GM21619 (cell line): ENCODE results near the gene DLL1.

Source experiments
- ATAC-seq: cut with Tn5 transposase; IDR thresholded peaks from one replicate; pipeline ENCODE4 v1.9.1; 2021; ENCODE audit not compliant: unreplicated experiment

Gene DLL1

GRCh38 chr6:170283212-170284081, 7.4 kb downstream of the DLL1 start:
- ATAC-seq: no peak

GRCh38 chr6:170282512-170283158, 8.2 kb downstream of the DLL1 start:
- no peak for ATAC-seq

GRCh38 chr6:170281331-170282292, 9.3 kb downstream of the DLL1 start:
- no peak for ATAC-seq

GRCh38 chr6:170280689-170281045, 10.2 kb downstream of the DLL1 start:
- ATAC-seq: no peak

- ATAC-seq: peak; percentile 67
These were observed 10.7 kb downstream of the DLL1 start for GRCh38 chr6:170279977-170280688.

DNA sequence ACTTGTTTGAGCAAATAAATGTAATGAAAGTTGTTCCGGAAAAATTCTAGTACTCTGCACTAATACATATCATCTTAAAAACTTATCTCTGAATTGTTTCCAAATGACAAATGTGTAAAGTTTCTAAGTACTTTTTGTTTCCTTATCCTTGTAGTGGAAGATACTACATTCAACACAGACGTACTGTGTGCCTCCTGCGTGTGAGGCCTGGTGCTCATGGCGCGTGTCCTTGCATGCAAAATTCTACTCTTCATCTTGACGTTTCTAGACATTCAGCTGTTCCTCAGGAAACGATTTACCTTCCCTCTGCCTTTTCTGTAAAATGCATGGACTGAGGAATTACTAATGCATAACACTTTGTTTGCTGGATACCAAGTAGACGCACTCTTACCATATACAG, 11.5 kb downstream of the DLL1 start:
- ATAC-seq: no peak

DNA sequence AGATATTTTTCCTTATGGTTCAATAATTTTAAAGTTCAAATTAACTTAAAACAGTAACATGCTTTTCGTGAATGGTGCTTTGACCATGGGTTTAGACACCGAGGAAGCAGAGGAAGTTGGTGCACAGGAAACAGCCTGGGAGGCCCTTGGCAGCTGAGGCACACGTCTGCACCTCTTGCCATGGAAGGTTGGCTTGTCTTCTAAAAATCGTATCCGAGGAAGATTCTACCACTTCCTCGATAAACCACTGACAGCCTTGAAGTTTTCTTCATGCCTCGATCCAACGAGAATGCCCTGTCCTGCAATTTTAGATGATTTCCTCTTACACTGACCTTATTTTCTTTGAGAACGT, 12.2 kb downstream of the DLL1 start:
- ATAC-seq: no peak

DNA sequence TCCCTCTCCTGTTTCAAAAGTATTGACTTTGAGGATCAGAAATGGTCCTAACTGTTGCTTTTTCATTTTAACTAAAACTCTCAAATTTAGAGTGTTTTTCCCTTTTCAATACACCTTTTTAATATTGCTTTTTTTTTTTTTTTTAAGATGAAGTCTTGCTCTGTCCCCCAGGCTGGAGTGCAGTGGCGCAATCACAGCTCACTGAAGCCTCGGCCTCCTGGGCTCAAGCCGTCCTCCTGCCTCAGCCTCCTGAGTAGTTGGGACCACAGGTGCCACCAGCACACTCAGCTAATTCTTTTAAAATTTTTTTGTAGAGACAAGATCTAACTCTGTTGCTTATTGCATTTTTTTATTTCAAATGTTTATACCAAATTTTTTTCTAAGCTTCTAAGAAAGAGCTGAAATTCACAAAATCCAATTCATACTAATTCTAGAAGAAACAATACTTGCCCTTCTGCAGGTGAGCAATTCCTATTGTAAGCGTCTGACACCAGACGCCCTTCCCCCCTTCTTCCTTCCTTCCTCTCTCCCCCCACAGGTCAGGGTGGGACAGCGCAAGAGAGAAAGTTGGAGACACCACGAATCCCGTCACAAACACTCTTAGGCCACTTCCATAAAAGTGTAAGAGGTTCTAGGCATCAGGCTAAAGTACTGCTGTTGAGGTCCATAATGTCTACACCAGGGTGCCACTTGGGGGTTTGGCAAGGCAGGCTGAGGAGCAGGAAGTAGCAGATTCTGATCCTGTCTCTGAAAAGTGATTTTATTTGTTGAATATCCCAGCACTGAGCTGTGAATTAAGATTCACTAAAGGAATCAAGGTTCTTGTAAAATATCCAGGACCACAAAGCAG, 12.8 kb downstream of the DLL1 start:
- no peak for ATAC-seq

DNA sequence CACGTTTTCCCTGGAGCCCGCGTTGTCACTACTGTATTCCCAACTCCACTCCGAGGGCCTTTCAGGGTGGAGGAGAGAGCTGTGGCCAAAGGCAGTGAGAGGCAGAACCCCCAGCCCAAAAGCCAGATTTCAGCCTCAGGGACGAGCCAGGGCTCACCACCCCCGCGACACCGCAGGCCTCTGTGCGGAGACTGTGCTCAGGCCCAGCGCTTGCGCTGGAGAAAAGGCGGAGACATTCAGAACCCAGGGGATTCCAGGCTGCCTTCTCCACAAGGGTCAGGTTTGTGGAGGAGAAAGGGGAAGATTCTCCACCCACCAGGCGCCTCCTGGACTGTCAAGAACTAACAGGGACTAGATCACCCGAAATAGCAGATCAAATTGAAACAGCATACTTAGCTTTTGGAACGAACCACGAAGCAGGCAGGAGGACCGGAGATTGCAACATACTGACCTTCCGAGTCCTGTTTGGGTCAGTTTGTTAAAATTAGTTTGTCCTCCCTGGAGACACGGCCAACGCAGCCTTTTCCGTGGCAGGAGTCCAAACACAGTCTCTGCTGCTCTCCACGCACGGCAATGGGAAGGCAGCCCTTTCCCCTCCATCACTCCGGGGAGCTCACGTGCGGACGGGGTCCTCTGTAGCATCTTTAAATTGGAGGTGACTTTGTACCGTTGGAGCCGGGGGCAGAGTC, 14.4 kb downstream of the DLL1 start:
- no peak for ATAC-seq

DNA sequence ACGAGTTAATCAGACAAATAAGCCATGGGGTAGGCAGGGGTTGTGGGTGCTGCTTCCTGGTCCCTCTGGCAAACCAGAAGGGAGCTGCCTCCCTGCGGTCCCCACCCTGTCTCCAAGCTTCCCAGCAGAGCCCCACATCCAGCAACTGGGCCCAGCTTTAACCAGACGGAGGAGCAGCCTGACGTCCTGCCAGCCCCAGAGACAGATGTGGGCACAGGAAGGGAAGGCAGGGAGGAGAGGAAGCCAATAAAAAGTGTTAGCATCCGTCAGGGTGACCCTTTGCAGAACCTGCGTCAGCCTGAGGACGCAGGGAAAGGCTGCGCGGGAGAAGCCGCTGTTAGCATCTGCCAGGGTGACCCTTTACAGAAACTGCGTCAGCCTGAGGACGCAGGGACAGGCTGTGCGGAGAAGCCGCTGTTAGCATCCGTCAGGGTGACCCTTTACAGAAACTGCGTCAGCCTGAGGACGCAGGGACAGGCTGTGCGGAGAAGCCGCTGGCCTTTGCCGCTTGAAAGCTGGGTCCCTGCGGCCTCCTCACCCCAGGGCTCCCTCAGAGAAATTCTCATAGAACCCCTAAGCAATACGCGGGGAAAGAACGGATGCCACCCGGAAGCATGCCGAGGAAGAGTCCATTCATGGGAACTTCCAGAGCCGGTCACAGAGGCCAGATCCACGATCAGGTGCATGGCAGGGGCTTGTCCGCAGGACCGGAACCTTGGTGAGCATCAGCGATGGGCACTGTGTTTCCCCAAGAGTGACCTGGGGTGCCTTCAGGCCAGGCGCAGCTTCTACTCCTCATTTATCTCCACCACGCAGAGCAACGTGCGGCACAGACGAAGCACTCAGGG, 15.9 kb downstream of the DLL1 start:
- ATAC-seq: no peak

- no peak for ATAC-seq
These were observed 17.2 kb downstream of the DLL1 start for GRCh38 chr6:170273681-170274080.

DNA sequence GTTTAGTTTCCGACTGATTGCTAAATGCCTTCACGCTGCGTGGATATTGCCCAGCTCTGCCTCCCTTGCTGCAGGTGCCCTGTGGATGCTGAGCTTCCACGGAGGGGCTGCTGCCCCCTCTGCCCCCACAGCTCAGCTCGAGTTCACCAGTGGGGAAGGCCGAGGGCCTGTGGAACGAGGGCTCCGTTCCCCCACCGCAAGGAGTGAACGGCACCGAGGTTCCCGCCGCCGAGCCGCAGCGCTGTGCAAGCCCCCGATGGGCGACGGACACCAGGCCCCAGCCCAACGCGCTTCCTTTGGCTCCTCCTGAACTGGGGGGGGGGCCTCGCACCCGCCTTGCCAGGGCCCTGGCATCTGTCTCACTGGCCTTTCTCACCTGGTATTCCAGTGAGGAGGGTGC, 17.7 kb downstream of the DLL1 start:
- no peak for ATAC-seq

DNA sequence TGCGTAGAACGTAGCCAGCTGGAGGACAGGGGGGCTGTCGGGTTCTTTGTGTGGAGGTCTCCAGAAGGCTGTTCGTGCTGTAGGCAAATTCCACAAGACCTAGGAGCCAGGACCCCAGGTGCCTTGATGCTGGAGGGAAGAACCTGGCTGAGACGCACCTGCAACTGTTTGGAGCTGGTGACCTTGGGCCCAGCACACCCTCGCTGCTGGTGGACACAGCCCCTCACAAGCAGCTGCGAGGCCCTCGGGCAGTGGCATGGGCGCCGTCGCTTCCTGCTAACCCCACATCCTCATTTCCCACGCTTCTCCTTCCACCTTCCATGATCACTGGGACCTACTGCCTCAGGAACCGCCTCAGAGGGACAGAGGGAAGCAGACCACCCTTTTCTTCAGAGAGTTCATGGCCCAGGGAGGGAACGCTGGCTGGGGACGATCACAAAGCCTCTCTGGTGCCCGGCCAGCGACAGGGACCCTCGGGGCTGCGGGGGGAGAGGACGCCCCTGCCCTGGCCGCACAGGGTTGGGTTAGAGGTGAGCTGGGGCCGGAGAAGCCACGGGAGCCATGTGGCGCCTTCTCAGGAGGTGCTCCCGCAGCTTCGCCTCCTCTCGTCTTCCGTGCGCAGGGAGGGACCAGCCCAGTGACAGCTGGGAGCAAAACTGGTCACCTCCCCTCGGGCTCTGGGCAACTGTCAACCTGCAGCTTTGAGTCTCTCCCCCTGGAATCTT, 18.4 kb downstream of the DLL1 start:
- ATAC-seq: no peak

DNA sequence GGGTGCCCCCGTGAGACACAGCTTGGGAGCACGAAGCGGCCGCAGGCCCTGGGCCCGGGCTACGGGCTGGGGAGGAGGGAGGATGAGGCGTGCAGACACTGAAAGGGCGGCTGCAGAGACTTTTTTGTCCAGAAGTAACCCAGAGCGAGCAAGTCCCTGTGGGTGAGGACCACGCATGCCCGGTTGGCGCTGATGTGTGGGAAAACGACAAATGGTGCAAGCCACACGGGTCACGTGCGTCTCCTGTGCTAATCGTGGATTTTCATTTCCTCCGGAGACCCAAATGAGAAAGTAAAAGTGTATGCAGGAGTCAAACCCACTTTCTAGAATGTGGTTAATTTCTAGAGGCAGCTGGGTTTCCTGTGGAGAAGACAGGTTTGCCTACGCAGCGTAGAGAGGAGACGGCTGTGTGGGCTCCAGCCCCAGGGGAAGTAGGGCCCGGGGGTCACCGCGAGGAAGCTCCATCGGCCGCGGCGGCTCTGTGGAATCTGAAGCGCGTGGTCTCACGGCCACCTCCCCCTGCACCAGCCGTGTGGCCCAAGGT, 19.0 kb downstream of the DLL1 start:
- peak; percentile 97 for ATAC-seq

- ATAC-seq: no peak
These were observed 19.8 kb downstream of the DLL1 start for GRCh38 chr6:170270984-170271593.

DNA sequence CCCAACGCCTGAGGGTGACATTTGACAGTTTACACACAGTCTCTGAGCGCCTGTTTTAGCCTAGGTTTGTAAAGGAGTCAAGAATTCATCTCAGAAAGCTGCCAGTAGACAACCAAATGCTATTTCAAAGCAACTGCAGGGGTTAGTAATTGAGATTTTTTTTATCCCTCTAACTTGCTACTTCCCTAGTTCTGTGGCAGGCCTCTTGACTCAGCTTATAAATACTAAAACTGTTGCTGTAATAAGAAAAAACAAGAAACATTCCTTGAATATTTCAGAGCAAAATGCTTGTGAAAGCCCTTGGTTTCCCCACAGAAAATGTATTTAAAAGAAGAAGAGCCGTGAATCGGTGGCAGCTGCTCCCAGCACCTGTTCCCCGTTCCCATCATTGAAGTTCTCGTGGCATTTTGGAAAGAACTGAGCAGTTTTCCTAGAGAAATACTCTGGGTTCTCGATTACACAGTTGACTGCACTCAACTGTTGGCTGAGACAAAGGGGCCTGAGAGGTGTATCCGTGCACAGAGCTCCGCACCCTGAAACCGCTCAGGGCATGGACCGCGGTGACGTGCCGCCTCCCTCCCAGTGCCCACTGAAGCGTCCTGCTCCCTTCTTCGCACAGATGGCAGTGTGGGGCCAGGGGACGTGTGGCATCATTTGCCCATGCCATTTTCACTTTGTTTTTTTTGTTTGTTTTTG, 20.9 kb downstream of the DLL1 start:
- no peak for ATAC-seq
